HG03066 (cell line): ENCODE measurements around the gene DLD.
"Not testable (repeated sequence)": the region's sequence is repeated elsewhere in the genome, so short reads cannot be mapped to it uniquely, and the experiment has no call there.

ENCODE experiments used
- ATAC-seq: cut with Tn5 transposase; IDR thresholded peaks from one replicate; pipeline ENCODE4 v1.9.1; 2021; ENCODE audit warnings: low read depth; ENCODE audit not compliant: unreplicated experiment

Gene DLD

GRCh38 chr7:107890962-107891635 lies at the start of gene DLD:
Gene DLD, plus strand, starts transcription at chr7:107891183. Its CDS starts 68 bp downstream, at chr7:107891251.
- ATAC-seq, result peak; percentile 99

- ATAC-seq, result no peak
Measured at GRCh38 chr7:107842213-107842612, 48.8 kb upstream of the DLD start.

GRCh38 chr7:107843184-107843583 lies 47.8 kb upstream of the DLD start:
- ATAC-seq, result no peak

- ATAC-seq, result no peak
Measured at GRCh38 chr7:107846324-107846723, 44.7 kb upstream of the DLD start.

- ATAC-seq, result no peak
Measured at GRCh38 chr7:107847168-107847835, 43.7 kb upstream of the DLD start.

- ATAC-seq, result not testable (repeated sequence)
Measured at GRCh38 chr7:107847836-107848175, 43.2 kb upstream of the DLD start.

GRCh38 chr7:107848211-107848610 lies 42.8 kb upstream of the DLD start:
- ATAC-seq, result not testable (repeated sequence)

GRCh38 chr7:107850216-107850615 lies 40.8 kb upstream of the DLD start:
- ATAC-seq, result no peak

GRCh38 chr7:107850643-107851042 lies 40.3 kb upstream of the DLD start:
- no peak for ATAC-seq

- ATAC-seq, result no peak
Measured at GRCh38 chr7:107854454-107854853, 36.5 kb upstream of the DLD start.

GRCh38 chr7:107854989-107855388 lies 36.0 kb upstream of the DLD start:
- no peak for ATAC-seq

GRCh38 chr7:107856806-107857540 lies 34.0 kb upstream of the DLD start:
- ATAC-seq, result no peak

- no peak for ATAC-seq
Measured at GRCh38 chr7:107857541-107857912, 33.5 kb upstream of the DLD start.

- ATAC-seq, result no peak
Measured at GRCh38 chr7:107858280-107858679, 32.7 kb upstream of the DLD start.

GRCh38 chr7:107860279-107860961 lies 30.6 kb upstream of the DLD start:
- no peak for ATAC-seq

GRCh38 chr7:107860981-107861652 lies 29.9 kb upstream of the DLD start:
- ATAC-seq, result no peak

GRCh38 chr7:107865956-107866775 lies 24.8 kb upstream of the DLD start:
- no peak for ATAC-seq

GRCh38 chr7:107867858-107868466 lies 23.0 kb upstream of the DLD start:
- ATAC-seq, result no peak

- ATAC-seq, result no peak
Measured at GRCh38 chr7:107870427-107871000, 20.5 kb upstream of the DLD start.
